ENCODE data around the gene BICD2.

Gene BICD2

DNA sequence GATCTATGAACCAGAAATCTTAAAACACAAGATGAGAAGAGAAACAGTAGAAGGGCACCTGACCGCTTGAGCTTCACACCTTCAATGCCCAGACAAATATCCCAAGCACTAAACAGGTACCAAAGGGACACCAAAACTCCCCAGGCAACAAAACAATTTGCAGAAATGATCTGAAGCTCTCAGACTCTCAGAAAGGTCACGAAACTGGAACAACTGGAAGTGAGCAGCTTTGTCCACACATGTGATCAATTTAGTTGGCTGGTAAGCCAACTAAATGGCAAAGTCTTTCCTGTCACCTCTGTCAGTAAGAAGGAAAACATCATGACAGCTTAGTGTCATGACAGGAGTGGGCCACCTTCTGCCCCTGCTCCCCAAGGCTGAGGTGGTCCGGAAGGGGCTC, 98.8 kb downstream of the BICD2 start:
- DNase-seq: no peak

DNA sequence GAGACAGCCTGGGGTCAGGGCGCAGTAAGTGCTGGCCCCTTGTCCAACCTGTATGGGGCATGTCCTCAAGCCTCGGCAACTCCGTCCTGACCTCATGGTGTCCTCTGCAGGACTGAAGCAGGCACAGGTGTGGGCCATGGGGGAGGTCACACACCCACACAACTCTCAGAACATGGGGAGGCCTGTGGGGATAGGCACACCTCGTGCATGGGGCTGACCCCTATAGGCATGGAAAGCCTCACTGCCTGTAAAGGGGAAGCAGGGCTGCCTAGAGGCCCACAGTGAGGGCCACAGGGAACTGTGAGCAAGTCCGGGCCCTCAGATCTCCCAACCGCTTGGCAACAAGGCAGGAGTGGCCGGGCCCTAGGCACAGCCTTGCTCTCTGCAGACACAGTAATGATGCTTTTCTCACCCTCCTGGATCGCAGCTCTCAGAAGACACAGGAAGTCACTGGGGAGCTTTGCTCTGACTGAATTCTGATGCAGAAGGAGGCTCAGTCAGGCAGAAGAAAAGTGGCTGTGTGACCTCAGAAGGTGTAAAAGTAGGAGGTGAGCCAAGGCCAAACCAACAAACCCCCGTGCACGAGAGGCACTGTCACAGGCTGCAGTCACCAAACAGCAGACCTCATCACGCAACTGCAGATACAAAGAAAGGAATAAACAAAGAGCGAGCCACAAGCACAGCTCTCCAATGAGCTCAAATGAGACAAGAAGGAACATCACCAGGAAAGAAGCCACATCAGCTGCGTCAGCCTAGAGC, 100.1 kb downstream of the BICD2 start:
- no peak for DNase-seq

DNA sequence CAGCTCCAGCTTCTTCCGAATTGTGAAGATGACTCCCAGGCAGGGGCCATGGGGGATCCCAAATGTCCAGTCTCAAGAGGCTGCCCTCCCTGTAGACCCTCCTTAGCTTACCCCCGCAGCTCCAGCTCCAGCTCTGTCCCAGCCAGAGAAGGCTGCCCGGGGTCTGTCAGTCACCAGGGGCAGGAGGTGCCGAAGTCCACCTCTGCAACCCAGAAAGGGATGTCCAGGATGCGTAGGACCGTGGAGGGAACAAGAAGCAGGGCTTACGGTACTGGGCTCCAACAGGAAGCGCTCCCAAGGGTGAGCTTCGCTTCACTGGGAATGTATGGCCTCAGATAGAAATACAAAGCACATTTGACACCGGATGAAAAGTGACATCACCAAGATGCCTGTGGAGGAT, 100.7 kb downstream of the BICD2 start:
- DNase-seq: no peak

DNA sequence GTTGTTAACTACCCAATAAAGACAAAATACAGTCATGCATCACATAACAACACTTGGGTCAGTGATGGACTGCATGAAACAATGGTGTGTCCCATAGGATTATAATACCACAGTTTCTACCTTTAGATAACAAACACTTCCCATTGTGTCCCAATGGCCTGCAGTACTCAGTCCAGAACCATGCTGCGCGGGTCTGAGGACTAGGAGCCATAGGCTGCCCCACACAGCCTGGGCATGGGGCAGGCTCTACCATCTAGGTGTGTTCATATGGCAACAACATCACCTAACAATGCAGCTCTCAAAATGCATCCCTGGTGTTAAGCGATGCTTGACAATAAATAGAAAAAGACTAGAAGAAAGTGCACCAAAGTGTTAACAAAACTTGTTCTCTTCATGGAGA, 101.5 kb downstream of the BICD2 start:
- DNase-seq: no peak

DNA sequence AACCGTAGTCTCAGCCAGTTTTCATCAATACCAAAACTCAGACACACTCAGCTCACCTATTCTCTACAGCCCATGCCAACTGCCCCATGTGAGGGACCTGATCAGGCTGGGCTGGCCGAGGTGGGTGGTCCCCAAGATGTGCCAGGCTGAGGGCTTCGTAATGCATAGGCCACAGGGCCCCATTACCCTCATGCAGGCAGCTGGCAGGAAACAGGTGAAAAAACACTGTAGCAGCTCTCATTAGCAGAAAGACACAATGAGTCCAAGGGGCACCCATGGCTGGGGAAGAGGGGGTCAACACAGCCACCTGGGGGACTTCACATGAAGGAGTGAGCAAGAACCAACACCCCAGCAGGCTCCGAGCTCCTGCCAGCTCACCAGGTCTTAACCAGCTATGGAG, 102.9 kb downstream of the BICD2 start:
- no peak for DNase-seq

Measured in activated CD4-positive, alpha-beta T cell treated with anti-CD3 and anti-CD28 coated beads for 4 hours (primary cell).